Naive thymus-derived CD8-positive, alpha-beta T cell (primary cell): ENCODE measurements around the gene TBC1D5. TPM values are rescaled to one million over a fixed set of nuclear protein-coding genes. Genes with fewer than 3 reads are reported as not detected.
A peak's percentile ranks its signal among the peaks of the same experiment; 100 is the strongest.
"Not testable (repeated sequence)": the region's sequence is repeated elsewhere in the genome, so short reads cannot be mapped to it uniquely, and the experiment has no call there.

ENCODE experiments used
- ATAC-seq, 2 donors: fragments of 150-1000 bp; cut with Tn5 transposase in 1 of 2; sonication (Bioruptor Pico), chemical (Tn5 transposase) in 1 of 2; 1 replicate in 1 of 2; 2 replicates in 1 of 2; pipeline ENCODE4 v1.10.0; 2021; ENCODE audit warnings: mild to moderate bottlenecking in 2 of 2, moderate library complexity in 2 of 2
- POLR2A ChIA-PET: fragments of 350-600 bp; sonication (Branson Sonifier 250); formaldehyde crosslinking; loops from one replicate; lab custom pipeline; 2021; ENCODE audit warnings: antibody characterized with exemption; lab: Charles Lee
- DNase-seq, 10 donors: peaks; one replicate each; pipeline versions ENCODE4 v3.0.0 to v3.0.0-alpha.2; 2020 to 2022
- H3K27ac Mint-ChIP-seq, 10 donors: one replicate each; pipeline ENCODE4 v1.8.0; 2020 to 2022; ENCODE audit warnings: mild to moderate bottlenecking in 10 of 10, mixed read lengths in 10 of 10, moderate library complexity in 4 of 10, inconsistent platforms in 1 of 10
- H3K27me3 Mint-ChIP-seq, 5 donors: one replicate each; pipeline ENCODE4 v1.8.0; 2021 to 2022; ENCODE audit warnings: mixed read lengths in 5 of 5
- H3K36me3 Mint-ChIP-seq, 3 donors: one replicate each; pipeline ENCODE4 v1.8.0; 2020 to 2022; ENCODE audit warnings: mixed read lengths in 3 of 3, mild to moderate bottlenecking in 2 of 3, inconsistent platforms in 1 of 3
- H3K4me1 Mint-ChIP-seq, 4 donors: one replicate each; pipeline ENCODE4 v1.8.0; 2021 to 2022; ENCODE audit warnings: mixed read lengths in 4 of 4
- H3K4me3 Mint-ChIP-seq, 10 donors: one replicate each; pipeline ENCODE4 v1.8.0; 2020 to 2022; ENCODE audit warnings: mild to moderate bottlenecking in 10 of 10, mixed read lengths in 10 of 10, moderate library complexity in 6 of 10, inconsistent platforms in 1 of 10
- H3K9me3 Mint-ChIP-seq, 9 donors: one replicate each; pipeline ENCODE4 v1.8.0; 2020 to 2022; ENCODE audit warnings: mixed read lengths in 9 of 9, mild to moderate bottlenecking in 3 of 9, inconsistent platforms in 1 of 9, moderate library complexity in 1 of 9
- polyA plus RNA-seq, 3 donors: library from polyadenylated mRNA; unstranded; fragments of 300-500 nt; fragmentation: Illumina TruSeq; gene quantifications; one replicate each; pipeline ENCODE4 v1.2.3, GENCODE V29; 2021
- total RNA-seq, 8 experiments: library from RNA in 2 of 8; stranded (reverse) in 2 of 8; gene quantifications; one replicate each; pipeline ENCODE4 v1.2.3 and lab custom pipeline; 2021 to 2026

TBC1D5 gene
- total and polyA plus RNA-seq, 5 experiments from 2014 or later = 21.8 to 34.7 (median 27.2) TPM

GRCh38 chr3:17412950-17413530 is 329.4 kb downstream of the TBC1D5 start:
- peaks cover 0 to 16% (median 12%) of the 10 kb centered on the region in 3 donors for H3K36me3 Mint-ChIP-seq
- POLR2A ChIA-PET = no interaction called here
- DNase-seq (peak in 6 of 10 donors; percentile 7 to 61 (median 37)), ATAC-seq (peak in 1 of 2 donors; percentile 45)
- peaks cover 0 to 10% (median 4%) of the 10 kb centered on the region in 9 donors for H3K9me3 Mint-ChIP-seq
- peaks cover 0 to 2% (median 0%) of the 10 kb centered on the region in 4 donors for H3K4me1 Mint-ChIP-seq
- H3K27ac Mint-ChIP-seq = no peak overlapping the region
- no peaks in the 10 kb centered on the region for H3K27me3 Mint-ChIP-seq
- no peak overlapping the region for H3K4me3 Mint-ChIP-seq

- POLR2A ChIA-PET = no interaction called here
These were observed 331.1 kb downstream of the TBC1D5 start for GRCh38 chr3:17411157-17411877.

DNA sequence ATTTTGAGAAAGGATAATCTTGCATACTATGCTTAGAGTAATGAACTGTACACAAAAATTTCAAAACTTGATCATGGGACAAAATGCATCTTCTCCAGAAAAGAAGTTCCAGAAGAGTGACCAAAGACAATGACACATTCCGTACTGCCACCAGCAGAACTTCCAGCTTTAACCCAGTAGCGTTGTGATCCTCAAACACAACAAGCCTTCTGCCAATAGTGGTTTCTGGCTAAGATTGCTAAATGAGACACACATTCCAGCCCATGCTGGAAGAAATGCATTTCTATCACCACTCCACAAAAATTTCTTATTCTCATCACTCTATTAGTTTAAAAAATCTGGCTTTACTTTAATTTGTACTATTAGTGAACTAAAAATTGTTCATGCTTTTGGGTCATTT is 334.9 kb downstream of the TBC1D5 start:
- H3K36me3 Mint-ChIP-seq = peaks cover 0 to 28% (median 12%) of the 10 kb centered on the region in 3 donors
- H3K27ac Mint-ChIP-seq = peak overlapping the region in 1 of 10 donors; percentile 28
- no peak overlapping the region for H3K4me3 Mint-ChIP-seq
- DNase-seq (no peak), ATAC-seq (no peak)
- H3K9me3 Mint-ChIP-seq = no peaks in the 10 kb centered on the region
- no peaks in the 10 kb centered on the region for H3K27me3 Mint-ChIP-seq
- POLR2A ChIA-PET = no interaction called here
- no peaks in the 10 kb centered on the region for H3K4me1 Mint-ChIP-seq

More at GRCh38 chr3:17411157-17411877, 331.1 kb downstream of the TBC1D5 start:
- DNase-seq (no peak), ATAC-seq (no peak)
- Mint-ChIP-seq H3K27me3 (no peaks in the 10 kb centered on the region), H3K4me3 (no peak overlapping the region), H3K9me3 (peaks cover 0 to 10% (median 4%) of the 10 kb centered on the region in 9 donors), H3K4me1 (peaks cover 0 to 2% (median 0%) of the 10 kb centered on the region in 4 donors), H3K36me3 (peaks cover 0 to 14% (median 12%) of the 10 kb centered on the region in 3 donors), H3K27ac (no peak overlapping the region)

DNA sequence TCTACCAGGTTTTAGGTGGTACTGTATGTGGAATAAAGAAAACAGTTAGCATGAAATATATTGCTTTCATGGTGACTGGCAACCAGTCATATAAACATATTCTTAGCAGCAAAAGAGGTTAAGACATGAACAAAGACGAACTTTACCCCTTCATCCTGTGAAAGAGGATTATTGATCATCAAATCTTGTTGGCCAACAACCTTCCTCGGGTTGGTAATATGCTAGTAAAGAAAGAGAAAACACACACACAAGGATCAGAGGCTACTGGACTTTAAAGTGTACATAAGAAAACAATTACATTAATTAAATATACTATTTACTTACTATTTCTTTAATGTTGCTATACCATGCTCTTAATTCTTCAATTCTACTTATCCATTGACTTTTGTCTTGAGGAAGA is 337.9 kb downstream of the TBC1D5 start:
- DNase-seq (no peak), ATAC-seq (no peak)
- Mint-ChIP-seq H3K4me3 (no peak overlapping the region), H3K27me3 (no peaks in the 10 kb centered on the region), H3K4me1 (no peaks in the 10 kb centered on the region), H3K9me3 (no peaks in the 10 kb centered on the region), H3K27ac (no peak overlapping the region), H3K36me3 (peaks cover 0 to 42% (median 24%) of the 10 kb centered on the region in 3 donors)
- POLR2A ChIA-PET = no interaction called here

GRCh38 chr3:17402442-17402841 is 340.0 kb downstream of the TBC1D5 start:
- Mint-ChIP-seq H3K27ac (no peak overlapping the region), H3K4me3 (no peak overlapping the region), H3K9me3 (no peaks in the 10 kb centered on the region), H3K36me3 (peaks cover 0 to 43% (median 29%) of the 10 kb centered on the region in 3 donors), H3K27me3 (no peaks in the 10 kb centered on the region), H3K4me1 (peaks cover 0 to 1% (median 0%) of the 10 kb centered on the region in 4 donors)
- POLR2A ChIA-PET = no interaction called here
- no peak for ATAC-seq
- no peak for DNase-seq

- Mint-ChIP-seq H3K27me3 (no peaks in the 10 kb centered on the region), H3K9me3 (no peaks in the 10 kb centered on the region), H3K4me3 (no peak overlapping the region), H3K27ac (no peak overlapping the region), H3K4me1 (peaks cover 0 to 1% (median 0%) of the 10 kb centered on the region in 4 donors), H3K36me3 (peaks cover 0 to 47% (median 33%) of the 10 kb centered on the region in 3 donors)
- DNase-seq (no peak), ATAC-seq (no peak)
- POLR2A ChIA-PET = no interaction called here
These were observed 340.5 kb downstream of the TBC1D5 start for GRCh38 chr3:17401912-17402311.

DNA sequence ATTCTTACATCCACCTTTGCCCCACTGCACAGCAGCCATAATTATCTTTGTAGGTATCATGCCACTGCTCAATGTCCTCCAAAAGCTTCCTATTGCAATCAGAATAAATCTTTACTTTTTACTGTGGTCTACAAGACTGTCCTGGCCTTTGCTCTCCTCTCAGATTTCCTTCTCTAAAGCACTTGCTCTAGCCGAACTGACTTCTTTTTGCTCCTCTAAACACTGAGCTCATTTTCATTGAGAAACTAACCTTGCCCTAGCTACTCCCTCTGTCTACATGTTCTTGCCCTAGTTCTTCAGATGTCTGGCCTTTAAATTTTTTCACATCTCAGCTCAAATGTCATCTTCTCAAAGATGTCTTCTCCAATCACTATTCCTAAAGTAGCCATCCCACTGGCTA is 342.8 kb downstream of the TBC1D5 start:
- Mint-ChIP-seq H3K4me1 (peaks cover 0 to 10% (median 0%) of the 10 kb centered on the region in 4 donors), H3K4me3 (no peak overlapping the region), H3K36me3 (peaks cover 6 to 43% (median 35%) of the 10 kb centered on the region in 3 donors), H3K9me3 (no peaks in the 10 kb centered on the region), H3K27ac (no peak overlapping the region), H3K27me3 (no peaks in the 10 kb centered on the region)
- POLR2A ChIA-PET = no interaction called here
- DNase-seq = no peak
- ATAC-seq = no peak

GRCh38 chr3:17398959-17399551 is 343.4 kb downstream of the TBC1D5 start:
- Mint-ChIP-seq H3K27ac (no peak overlapping the region), H3K4me3 (no peak overlapping the region), H3K36me3 (peaks cover 10 to 42% (median 33%) of the 10 kb centered on the region in 3 donors), H3K27me3 (no peaks in the 10 kb centered on the region), H3K4me1 (peaks cover 0 to 11% (median 0%) of the 10 kb centered on the region in 4 donors), H3K9me3 (peaks cover 0 to 1% (median 0%) of the 10 kb centered on the region in 9 donors)
- DNase-seq (no peak), ATAC-seq (no peak)
- POLR2A ChIA-PET = no interaction called here

GRCh38 chr3:17396036-17396435 is 346.4 kb downstream of the TBC1D5 start:
- H3K36me3 Mint-ChIP-seq = peaks cover 31 to 56% (median 56%) of the 10 kb centered on the region in 3 donors
- POLR2A ChIA-PET = no interaction called here
- no peak for ATAC-seq

DNA sequence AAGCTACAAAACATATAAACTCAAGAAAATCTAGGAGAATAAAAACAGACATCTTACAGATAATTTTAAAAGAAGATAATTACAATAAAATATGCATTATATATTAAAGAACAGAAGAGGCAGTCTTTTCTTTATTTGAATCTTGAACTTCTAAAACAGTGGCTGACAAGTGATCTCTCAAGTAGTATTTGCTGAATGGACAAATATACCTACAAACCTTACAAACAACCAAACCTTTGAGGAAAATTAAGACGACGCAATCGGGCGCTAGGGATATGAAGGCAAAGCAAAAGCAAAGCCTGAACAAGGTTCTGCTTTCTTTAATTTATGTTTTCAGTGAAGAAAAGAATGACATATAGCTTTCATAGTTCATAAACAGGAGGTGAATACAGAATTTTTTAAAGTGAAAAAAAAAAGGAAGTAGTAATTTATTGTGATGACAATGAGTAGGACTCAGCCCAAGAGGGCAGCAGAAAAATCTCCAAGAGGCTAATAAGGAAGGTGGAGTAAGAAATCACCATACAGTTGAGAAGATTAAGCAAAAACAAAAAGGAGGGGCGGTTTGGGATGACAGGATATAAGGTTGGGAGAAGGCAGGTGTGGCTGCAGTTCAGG is 347.8 kb downstream of the TBC1D5 start:
- H3K36me3 Mint-ChIP-seq = peaks cover 31 to 57% (median 54%) of the 10 kb centered on the region in 3 donors
- H3K27ac Mint-ChIP-seq = peak overlapping the region in 1 of 10 donors; percentile 6
- POLR2A ChIA-PET = no interaction called here

More at GRCh38 chr3:17396036-17396435, 346.4 kb downstream of the TBC1D5 start:
- Mint-ChIP-seq H3K27me3 (no peaks in the 10 kb centered on the region), H3K4me1 (peaks cover 0 to 11% (median 0%) of the 10 kb centered on the region in 4 donors), H3K4me3 (no peak overlapping the region), H3K27ac (no peak overlapping the region), H3K9me3 (peaks cover 0 to 9% (median 4%) of the 10 kb centered on the region in 9 donors)
- DNase-seq = no peak

DNA sequence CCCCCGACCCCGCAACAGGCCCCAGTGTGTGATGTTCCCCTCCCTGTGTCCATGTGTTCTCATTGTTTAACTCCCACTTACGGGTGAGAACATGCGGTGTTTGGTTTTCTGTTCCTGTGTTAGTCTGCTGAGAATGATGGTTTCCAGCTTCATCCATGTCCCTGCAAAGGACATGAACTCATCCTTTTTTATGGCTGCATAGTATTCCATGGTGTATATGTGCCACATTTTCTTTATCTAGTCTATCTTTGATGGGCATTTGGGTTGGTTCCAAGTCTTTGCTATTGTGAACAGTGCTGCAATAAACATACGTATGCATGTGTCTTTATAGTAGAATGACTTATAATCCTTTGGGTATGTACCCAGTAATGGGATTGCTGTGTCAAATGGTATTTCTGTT is 349.9 kb downstream of the TBC1D5 start:
- Mint-ChIP-seq H3K36me3 (peaks cover 37 to 64% (median 55%) of the 10 kb centered on the region in 3 donors), H3K27ac (peak overlapping the region in 1 of 10 donors; percentile 52)
- POLR2A ChIA-PET, H3K4me3 Mint-ChIP-seq, ATAC-seq, DNase-seq, H3K4me1 Mint-ChIP-seq, H3K27me3 Mint-ChIP-seq, H3K9me3 Mint-ChIP-seq: not testable (repeated sequence)

More for the DNA sequence above, 347.8 kb downstream of the TBC1D5 start:
- DNase-seq = no peak
- Mint-ChIP-seq H3K4me1 (peaks cover 0 to 11% (median 0%) of the 10 kb centered on the region in 4 donors), H3K27me3 (no peaks in the 10 kb centered on the region), H3K4me3 (no peak overlapping the region), H3K9me3 (peaks cover 0 to 9% (median 4%) of the 10 kb centered on the region in 9 donors)
- no peak for ATAC-seq

DNA sequence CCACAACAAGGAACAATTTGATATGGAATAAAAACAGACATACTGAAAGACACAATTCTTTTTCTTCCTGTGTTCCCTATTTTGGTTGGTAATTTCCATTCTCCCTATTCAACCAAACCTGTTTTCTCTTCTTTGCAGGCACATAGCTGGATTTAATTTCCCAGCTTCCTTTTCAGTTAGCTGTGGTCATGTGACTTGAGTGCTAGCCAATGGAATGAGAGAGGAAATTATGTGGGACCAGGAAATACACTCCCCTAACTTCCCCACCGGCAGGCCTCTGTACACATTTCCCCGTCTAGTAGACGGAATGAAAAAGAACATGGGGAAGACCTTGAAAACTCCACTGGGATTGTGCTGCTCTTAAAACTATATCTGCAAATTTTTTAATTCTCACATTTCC is 351.6 kb downstream of the TBC1D5 start:
- no peak for DNase-seq
- Mint-ChIP-seq H3K4me3 (no peak overlapping the region), H3K4me1 (peaks cover 0 to 4% (median 0%) of the 10 kb centered on the region in 4 donors), H3K27me3 (no peaks in the 10 kb centered on the region), H3K9me3 (peaks cover 0 to 9% (median 4%) of the 10 kb centered on the region in 9 donors), H3K36me3 (peaks cover 37 to 62% (median 48%) of the 10 kb centered on the region in 3 donors), H3K27ac (no peak overlapping the region)
- POLR2A ChIA-PET = no interaction called here
- no peak for ATAC-seq
